ENCODE measurements around the gene ZNF628.

ZNF628 gene

DNA sequence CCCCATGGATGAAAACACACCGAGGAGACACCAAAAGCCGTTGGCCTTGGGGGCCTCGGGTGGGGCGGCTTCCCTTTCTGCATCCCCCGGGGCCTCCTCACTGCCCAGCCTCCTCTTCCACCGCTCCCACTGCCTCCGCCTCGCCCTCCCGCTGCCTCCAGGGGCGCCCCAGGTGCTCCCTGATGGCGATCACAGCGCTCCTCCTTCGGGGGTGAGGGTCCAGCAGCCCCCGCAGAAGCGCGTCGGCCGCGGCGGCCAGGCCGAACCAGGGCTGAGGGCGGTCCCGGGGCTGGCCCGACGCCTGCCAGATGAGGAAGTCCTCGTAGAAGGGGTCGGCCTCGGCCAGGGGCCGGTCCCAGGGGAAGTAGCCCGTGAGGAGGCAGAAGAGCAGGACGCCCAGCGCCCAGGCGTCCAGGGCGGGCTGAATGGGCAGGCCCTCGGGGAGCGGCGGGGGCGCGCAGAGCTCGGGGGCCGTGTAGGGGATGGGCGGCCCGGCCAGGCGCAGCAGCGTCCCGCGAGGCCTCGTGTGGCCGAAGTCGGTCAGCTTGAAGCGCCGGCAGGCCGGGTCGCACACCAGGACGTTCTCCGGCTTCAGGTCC, 53.3 kb downstream of the ZNF628 start:
- DNase-seq (ENCODE audit: low read depth in 2 of 2): no peak

DNA sequence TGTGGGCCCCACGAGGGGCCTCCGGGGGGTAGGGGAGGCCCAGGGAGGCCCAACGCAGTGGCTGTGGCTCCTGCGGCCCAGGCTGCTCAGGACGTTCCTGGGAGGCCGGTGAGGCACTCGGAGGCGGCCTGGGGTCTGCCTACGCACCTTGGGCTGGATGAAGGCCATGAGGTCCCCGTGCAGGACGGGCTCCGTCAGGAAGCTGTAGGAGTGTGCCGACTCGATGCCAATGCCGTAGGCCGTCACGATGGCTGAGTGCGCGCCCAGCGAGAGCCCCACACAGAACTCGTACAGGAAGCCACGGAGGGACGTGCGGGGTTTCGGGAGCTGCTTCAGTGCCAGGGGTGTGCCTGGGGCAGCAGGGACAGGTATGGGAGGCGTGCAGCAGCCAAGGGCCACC, 54.6 kb downstream of the ZNF628 start:
- DNase-seq (ENCODE audit: low read depth in 2 of 2): no peak

All from stimulated activated CD8-positive, alpha-beta memory T cell treated with anti-CD3 and anti-CD28 coated beads, Interleukin-15, amount 100 ng/mL, for 48 hours (primary cell).